GM13977 (cell line): ENCODE results near the gene PID1.

ENCODE experiments used
- DNase-seq: peaks from one replicate; pipeline ENCODE4 v3.0.0; 2012; ENCODE audit warnings: low spot score
- CTCF ChIP-seq: IDR thresholded peaks from 2 replicates; pipeline ENCODE4 v1.5.1; 2012; ENCODE audit warnings: mild to moderate bottlenecking, control low read depth; ENCODE audit not compliant: insufficient read depth; ENCODE audit errors: extremely low read depth, missing control alignments
- in situ Hi-C: fragments of 300-500 bp; cut with MboI; formaldehyde crosslinking; loops from one replicate; pipeline ENCODE4 v1.12.0; 2022; ENCODE audit warnings: low sequenced_read_pairs, low pct_unique_long_range_greater_than_20kb, mixed read lengths, inconsistent platforms; ENCODE audit not compliant: unreplicated experiment

PID1 gene

GRCh38 chr2:229270551-229271410 is at the start of gene PID1:
TSS of gene PID1 (minus strand) at chr2:229271287. CDS start at chr2:229271043, 244 bp downstream.
- DNase-seq: no peak
- in situ Hi-C loops: no loop called here
- TF ChIP-seq CTCF: no peak

GRCh38 chr2:229319558-229319957 is 48.5 kb upstream of the PID1 start:
- TF ChIP-seq CTCF: no peak
- in situ Hi-C loops: no loop called here
- DNase-seq: no peak

- no peak for DNase-seq
- in situ Hi-C loops: no loop called here
- TF ChIP-seq CTCF: no peak
Observed at GRCh38 chr2:229314117-229314516, 43.0 kb upstream of the PID1 start.

GRCh38 chr2:229313591-229313990 is 42.5 kb upstream of the PID1 start:
- DNase-seq: no peak
- no peak for TF ChIP-seq CTCF
- in situ Hi-C loops: no loop called here

- TF ChIP-seq CTCF: no peak
- no peak for DNase-seq
- in situ Hi-C loops: no loop called here
Observed at GRCh38 chr2:229301237-229301636, 30.1 kb upstream of the PID1 start.

GRCh38 chr2:229300790-229301189 is 29.7 kb upstream of the PID1 start:
- no peak for DNase-seq
- in situ Hi-C loops: no loop called here

More at GRCh38 chr2:229300790-229301189, 29.7 kb upstream of the PID1 start:
- no peak for TF ChIP-seq CTCF
